GM12872 (cell line): ENCODE results near the gene IFI44L.

Experiments
- TF ChIP-seq, protein P1 (sequence below): IDR thresholded peaks from 3 replicates; pipeline ENCODE4 v1.5.1; 2011; ENCODE audit warnings: low read depth, mild to moderate bottlenecking, low read length, moderate library complexity; ENCODE audit not compliant: insufficient read depth

The IFI44L gene

DNA sequence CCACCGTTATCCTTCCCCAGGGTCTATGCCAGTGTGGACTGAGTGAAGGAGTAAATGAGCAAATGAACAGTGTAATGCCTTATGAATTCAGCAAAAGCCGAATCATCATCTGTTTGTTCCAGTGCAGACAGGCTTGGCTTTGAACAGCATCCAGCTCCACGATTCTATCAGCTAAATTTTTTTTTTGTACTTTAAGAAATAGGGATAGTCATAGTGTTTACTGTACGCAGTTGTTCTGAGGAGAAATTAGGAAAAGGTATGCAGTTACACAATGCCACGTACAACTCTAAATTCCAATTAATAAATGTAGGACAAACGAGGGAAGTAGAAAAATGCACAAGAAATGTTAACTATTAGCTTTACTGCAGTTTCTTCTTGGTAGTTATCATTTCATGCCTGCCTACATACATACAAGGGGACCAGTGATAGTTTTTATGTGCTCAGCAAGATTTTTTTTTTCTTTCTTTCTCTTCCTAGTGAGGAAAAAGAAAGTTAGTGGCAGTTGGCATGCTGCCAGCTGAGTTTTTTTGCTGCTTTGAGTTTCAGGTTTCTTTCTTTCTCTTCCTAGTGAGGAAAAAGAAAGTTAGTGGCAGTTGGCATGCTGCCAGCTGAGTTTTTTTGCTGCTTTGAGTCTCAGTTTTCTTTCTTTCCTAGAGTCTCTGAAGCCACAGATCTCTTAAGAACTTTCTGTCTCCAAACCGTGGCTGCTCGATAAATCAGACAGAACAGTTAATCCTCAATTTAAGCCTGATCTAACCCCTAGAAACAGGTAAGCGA lies at the start of gene IFI44L:
IFI44L (plus strand) TSS at position 646 of the 777 bp plus-strand sequence. CDS start 7,468 bp downstream, outside the sequence.
- TF ChIP-seq, protein P1, sequence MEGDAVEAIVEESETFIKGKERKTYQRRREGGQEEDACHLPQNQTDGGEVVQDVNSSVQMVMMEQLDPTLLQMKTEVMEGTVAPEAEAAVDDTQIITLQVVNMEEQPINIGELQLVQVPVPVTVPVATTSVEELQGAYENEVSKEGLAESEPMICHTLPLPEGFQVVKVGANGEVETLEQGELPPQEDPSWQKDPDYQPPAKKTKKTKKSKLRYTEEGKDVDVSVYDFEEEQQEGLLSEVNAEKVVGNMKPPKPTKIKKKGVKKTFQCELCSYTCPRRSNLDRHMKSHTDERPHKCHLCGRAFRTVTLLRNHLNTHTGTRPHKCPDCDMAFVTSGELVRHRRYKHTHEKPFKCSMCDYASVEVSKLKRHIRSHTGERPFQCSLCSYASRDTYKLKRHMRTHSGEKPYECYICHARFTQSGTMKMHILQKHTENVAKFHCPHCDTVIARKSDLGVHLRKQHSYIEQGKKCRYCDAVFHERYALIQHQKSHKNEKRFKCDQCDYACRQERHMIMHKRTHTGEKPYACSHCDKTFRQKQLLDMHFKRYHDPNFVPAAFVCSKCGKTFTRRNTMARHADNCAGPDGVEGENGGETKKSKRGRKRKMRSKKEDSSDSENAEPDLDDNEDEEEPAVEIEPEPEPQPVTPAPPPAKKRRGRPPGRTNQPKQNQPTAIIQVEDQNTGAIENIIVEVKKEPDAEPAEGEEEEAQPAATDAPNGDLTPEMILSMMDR, result no peak

DNA sequence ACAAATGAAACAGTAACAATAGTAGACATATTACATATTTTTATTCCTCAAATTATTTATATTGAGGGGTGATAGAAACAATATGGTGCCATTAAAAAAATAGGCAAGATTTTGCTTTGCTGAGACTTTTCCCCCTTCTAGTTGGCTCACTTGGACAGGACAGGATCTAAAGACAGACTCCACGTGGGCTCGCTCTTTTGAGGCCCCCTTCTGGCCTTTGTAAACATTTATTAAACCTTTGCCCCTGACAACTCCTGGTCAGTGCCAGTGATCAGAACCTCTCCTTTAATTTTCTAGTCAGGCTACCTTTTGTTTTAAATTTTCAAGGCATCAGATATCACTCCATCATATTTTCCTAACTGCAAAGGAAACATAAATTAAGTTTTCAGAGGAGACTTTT lies 49.7 kb upstream of the IFI44L start:
- TF ChIP-seq, protein P1, result 0 out of 3 replicates have a peak, but pooled peaks have one; percentile 10

DNA sequence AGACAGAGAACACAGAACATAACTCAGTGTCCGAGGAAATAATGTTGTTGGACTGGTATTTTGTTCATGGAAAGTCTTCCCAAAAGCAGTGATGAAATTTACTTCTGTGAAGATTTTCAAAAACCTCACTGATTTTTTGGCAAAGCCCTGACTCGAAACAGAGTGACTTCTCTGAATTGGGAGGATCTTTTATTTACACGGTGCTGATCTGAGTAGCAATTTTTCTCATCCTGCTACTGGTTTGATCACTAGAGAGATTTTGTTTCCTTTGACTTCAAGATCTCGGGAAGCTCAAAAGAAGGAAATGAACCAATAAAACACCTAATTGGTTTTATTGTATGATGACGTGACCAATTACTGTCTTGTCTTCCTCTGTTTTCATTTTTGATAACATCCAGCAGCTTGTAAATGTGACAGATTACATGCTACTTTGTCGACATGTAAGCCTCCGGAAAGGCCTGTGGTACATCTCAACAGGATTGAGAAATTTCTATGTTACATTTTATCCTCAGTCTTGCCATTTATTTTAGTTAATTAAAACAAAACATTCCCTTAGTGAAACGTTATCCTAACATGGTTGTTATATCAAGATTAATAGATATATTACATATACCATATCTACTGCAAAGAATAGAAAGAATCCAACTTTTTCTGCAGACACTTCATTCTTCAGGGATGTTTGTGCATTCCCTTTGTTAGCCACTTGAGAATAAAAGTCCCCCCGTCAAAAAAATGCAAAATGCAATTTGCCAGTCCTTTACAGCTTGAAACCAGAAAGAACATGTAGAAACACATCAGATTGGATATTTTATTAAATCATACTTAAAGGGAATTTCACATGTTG lies 42.8 kb upstream of the IFI44L start:
- TF ChIP-seq, protein P1, result no peak

DNA sequence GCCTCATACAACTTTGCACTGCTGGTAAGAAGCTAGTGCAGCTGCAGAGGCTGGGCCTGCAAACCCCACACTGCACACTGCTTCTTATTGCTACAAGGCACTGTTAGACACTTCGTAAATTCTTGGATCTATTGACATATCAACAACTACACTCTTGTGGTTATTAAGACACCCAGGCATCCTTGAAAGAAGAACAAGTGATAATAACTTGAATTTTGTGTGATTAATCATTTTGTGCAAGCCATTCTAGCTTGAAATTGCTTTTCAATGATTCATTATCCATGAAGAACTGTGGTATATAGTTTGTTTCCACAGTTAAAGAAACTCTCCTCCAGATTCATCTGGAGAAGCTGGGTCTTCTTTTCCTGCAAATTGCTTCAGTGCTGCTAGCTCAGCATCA lies 33.7 kb upstream of the IFI44L start:
- TF ChIP-seq, protein P1, result no peak

DNA sequence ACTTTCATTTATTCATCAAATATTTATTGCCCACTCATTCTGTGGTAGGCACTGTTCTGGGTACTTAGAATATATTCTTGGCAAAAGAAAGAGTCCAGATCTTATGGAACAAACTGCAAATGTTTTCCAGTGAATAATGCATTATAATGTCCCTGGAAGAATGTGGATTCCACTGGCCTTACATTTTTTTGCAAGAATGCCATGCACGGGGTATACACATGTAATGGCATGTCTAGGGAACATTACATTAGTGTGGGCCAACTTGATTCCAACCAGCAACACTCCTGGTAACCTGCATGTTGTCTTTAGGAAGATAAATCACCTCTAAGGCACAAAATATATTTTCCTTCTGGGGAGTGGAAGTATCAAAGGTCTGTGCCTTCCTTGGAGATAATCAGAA lies 33.0 kb upstream of the IFI44L start:
- TF ChIP-seq, protein P1, result no peak

DNA sequence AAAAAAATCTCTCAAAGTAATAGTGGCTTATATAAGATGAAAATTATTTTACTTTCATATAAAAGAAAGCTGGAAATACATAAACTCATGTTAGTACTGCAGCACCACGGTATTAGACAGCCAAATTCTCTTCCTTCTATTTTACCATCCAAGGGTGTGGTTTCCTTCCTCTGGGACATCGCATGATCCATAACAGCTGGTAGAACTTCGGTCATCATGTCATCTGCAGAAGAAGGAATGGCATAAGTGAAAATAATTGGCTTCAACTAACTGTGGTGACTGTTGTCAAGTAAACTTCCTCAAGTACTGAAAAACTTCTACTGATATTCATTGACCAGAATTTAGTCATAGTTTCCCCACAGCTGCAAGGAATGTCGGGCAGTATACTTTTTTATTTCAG lies 28.3 kb upstream of the IFI44L start:
- TF ChIP-seq, protein P1, result no peak

DNA sequence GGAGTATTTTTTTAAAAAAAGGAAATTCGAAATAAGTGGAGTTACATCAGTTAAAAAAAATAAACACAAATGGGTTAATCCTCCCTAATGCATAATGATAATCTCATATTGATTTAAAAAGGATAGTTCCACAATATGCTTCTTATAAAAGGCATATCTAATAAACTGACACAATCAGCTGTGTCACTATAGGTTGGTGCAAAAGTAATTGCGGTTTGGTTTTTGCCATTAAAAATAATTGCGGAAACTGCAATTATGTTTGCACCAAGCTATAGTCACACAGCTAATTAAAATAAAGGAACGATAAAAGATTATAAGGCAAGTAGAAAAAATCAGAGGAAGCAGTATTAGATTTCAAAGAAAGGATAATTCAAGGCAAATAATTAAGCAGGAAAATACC lies 21.0 kb upstream of the IFI44L start:
- TF ChIP-seq, protein P1, result no peak
